Measurements from ENCODE around the gene CCT8. TPM values are rescaled to one million over a fixed set of nuclear protein-coding genes. Genes with fewer than 3 reads are reported as not detected.

CCT8 gene
- total and polyA plus RNA-seq, 2 experiments from 2014 or later, result 304 to 329 TPM

DNA sequence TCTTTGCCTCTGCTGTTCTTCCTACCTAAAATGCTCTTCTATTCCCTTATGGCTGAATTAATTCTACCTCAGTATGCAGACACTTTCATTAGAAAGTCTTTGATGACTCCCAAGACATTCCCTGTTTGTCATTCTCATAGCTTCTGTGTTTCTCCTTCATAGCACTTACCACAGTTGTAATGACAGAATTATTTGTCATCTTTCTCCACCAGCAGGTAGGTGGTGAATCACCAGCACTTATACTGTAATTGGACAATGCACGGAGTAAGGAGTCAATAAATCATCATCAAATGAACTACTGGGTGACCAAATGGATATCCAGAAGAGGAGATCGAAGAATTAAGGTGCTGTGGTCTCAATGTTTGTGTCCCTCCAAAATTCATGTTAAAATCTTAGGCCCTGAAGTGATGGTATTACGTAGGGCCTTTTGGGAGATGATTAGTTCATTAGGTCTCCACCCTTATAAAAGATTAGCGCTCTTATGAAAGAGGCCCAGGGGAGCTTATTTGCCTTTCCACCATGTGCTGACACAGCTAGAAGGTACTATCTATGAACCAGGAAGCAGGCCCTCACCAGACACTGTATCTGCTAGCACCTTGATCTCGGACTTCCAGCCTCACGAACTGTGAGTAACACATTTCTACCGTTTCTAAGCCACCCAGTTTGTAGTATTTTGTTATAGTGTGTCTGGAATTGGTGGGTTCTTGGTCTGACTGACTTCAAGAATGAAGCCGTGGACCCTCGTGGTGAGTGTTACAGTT is 2.4 kb upstream of the CCT8 start:
- Histone ChIP-seq H3K36me3 (ENCODE audit: insufficient read depth) (no peaks in the 10 kb centered on the region), H3K79me2 (replicated peaks; ENCODE audit: insufficient read depth) (peaks cover 25% of the 10 kb centered on the region), H4K20me1 (replicated peaks; ENCODE audit: insufficient read depth) (peaks cover 16% of the 10 kb centered on the region), H3K27me3 (ENCODE audit: insufficient read depth) (no peaks in the 10 kb centered on the region), H3K4me1 (ENCODE audit: insufficient read depth) (peaks cover 15% of the 10 kb centered on the region), H3K4me2 (no peak overlapping the region), H3K27ac (ENCODE audit: low read depth) (peak overlapping the region; percentile 78), H3K4me3 (no peak overlapping the region), H3K9me2 (ENCODE audit: insufficient read depth) (0 out of 2 replicates have a peak, but pooled peaks cover 13% of the 10 kb centered on the region), H2AFZ (0 out of 2 replicates have a peak overlapping the region, but pooled peaks have one; percentile 40), H3F3A (replicated peaks; ENCODE audit: low read depth) (no peaks in the 10 kb centered on the region; the same call in 1 of the 2 replicates)
- peaks cover 16% of the 10 kb centered on the region for H3K4me1 Mint-ChIP-seq
- H3K9me3 Mint-ChIP-seq, result no peaks in the 10 kb centered on the region; the same call in 2 of the 3 replicates
- H3K36me3 Mint-ChIP-seq (ENCODE audit: low read depth), result peaks cover 9% of the 10 kb centered on the region
- TF ChIP-seq CREB1 (CRISPR knock-in tag; IDR thresholded peaks at IDR 0.05; ENCODE audit: low read depth), result no peak
- TF ChIP-seq ZNF331 (CRISPR knock-in tag; IDR thresholded peaks at IDR 0.05; ENCODE audit: low read depth), result no peak
- TF ChIP-seq, protein P1, sequence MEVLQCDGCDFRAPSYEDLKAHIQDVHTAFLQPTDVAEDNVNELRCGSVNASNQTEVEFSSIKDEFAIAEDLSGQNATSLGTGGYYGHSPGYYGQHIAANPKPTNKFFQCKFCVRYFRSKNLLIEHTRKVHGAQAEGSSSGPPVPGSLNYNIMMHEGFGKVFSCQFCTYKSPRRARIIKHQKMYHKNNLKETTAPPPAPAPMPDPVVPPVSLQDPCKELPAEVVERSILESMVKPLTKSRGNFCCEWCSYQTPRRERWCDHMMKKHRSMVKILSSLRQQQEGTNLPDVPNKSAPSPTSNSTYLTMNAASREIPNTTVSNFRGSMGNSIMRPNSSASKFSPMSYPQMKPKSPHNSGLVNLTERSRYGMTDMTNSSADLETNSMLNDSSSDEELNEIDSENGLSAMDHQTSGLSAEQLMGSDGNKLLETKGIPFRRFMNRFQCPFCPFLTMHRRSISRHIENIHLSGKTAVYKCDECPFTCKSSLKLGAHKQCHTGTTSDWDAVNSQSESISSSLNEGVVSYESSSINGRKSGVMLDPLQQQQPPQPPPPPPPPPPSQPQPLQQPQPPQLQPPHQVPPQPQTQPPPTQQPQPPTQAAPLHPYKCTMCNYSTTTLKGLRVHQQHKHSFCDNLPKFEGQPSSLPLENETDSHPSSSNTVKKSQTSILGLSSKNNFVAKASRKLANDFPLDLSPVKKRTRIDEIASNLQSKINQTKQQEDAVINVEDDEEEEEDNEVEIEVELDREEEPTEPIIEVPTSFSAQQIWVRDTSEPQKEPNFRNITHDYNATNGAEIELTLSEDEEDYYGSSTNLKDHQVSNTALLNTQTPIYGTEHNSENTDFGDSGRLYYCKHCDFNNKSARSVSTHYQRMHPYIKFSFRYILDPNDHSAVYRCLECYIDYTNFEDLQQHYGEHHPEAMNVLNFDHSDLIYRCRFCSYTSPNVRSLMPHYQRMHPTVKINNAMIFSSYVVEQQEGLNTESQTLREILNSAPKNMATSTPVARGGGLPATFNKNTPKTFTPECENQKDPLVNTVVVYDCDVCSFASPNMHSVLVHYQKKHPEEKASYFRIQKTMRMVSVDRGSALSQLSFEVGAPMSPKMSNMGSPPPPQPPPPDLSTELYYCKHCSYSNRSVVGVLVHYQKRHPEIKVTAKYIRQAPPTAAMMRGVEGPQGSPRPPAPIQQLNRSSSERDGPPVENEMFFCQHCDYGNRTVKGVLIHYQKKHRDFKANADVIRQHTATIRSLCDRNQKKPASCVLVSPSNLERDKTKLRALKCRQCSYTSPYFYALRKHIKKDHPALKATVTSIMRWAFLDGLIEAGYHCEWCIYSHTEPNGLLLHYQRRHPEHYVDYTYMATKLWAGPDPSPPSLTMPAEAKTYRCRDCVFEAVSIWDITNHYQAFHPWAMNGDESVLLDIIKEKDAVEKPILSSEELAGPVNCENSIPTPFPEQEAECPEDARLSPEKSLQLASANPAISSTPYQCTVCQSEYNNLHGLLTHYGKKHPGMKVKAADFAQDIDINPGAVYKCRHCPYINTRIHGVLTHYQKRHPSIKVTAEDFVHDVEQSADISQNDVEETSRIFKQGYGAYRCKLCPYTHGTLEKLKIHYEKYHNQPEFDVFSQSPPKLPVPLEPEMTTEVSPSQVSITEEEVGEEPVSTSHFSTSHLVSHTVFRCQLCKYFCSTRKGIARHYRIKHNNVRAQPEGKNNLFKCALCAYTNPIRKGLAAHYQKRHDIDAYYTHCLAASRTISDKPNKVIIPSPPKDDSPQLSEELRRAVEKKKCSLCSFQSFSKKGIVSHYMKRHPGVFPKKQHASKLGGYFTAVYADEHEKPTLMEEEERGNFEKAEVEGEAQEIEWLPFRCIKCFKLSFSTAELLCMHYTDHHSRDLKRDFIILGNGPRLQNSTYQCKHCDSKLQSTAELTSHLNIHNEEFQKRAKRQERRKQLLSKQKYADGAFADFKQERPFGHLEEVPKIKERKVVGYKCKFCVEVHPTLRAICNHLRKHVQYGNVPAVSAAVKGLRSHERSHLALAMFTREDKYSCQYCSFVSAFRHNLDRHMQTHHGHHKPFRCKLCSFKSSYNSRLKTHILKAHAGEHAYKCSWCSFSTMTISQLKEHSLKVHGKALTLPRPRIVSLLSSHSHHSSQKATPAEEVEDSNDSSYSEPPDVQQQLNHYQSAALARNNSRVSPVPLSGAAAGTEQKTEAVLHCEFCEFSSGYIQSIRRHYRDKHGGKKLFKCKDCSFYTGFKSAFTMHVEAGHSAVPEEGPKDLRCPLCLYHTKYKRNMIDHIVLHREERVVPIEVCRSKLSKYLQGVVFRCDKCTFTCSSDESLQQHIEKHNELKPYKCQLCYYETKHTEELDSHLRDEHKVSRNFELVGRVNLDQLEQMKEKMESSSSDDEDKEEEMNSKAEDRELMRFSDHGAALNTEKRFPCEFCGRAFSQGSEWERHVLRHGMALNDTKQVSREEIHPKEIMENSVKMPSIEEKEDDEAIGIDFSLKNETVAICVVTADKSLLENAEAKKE (CRISPR knock-in tag; IDR thresholded peaks at IDR 0.05), result no peak
- TF ChIP-seq, protein P2, sequence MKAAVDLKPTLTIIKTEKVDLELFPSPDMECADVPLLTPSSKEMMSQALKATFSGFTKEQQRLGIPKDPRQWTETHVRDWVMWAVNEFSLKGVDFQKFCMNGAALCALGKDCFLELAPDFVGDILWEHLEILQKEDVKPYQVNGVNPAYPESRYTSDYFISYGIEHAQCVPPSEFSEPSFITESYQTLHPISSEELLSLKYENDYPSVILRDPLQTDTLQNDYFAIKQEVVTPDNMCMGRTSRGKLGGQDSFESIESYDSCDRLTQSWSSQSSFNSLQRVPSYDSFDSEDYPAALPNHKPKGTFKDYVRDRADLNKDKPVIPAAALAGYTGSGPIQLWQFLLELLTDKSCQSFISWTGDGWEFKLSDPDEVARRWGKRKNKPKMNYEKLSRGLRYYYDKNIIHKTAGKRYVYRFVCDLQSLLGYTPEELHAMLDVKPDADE (IDR thresholded peaks at IDR 0.05), result no peak
- TF ChIP-seq NANOG (IDR thresholded peaks at IDR 0.05; ENCODE audit: borderline replicate concordance), result no peak
- TF ChIP-seq POLR2AphosphoS5 (IDR thresholded peaks at IDR 0.05; ENCODE audit: low read depth), result no peak
- no peak for TF ChIP-seq EZH2 (IDR thresholded peaks at IDR 0.05; ENCODE audit: low read depth, unreplicated experiment)
- no peak for TF ChIP-seq STAT1 (IDR thresholded peaks at IDR 0.05; ENCODE audit: unreplicated experiment)
- TF ChIP-seq, protein P3, sequence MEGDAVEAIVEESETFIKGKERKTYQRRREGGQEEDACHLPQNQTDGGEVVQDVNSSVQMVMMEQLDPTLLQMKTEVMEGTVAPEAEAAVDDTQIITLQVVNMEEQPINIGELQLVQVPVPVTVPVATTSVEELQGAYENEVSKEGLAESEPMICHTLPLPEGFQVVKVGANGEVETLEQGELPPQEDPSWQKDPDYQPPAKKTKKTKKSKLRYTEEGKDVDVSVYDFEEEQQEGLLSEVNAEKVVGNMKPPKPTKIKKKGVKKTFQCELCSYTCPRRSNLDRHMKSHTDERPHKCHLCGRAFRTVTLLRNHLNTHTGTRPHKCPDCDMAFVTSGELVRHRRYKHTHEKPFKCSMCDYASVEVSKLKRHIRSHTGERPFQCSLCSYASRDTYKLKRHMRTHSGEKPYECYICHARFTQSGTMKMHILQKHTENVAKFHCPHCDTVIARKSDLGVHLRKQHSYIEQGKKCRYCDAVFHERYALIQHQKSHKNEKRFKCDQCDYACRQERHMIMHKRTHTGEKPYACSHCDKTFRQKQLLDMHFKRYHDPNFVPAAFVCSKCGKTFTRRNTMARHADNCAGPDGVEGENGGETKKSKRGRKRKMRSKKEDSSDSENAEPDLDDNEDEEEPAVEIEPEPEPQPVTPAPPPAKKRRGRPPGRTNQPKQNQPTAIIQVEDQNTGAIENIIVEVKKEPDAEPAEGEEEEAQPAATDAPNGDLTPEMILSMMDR (conservative IDR thresholded peaks at IDR 0.05; ENCODE audit: low read depth in 2 of 2), result no peak
- no peak for TF ChIP-seq EZH2phosphoT487 (IDR thresholded peaks at IDR 0.05; ENCODE audit: unreplicated experiment)
- no peak for TF ChIP-seq JUNB (IDR thresholded peaks at IDR 0.05; ENCODE audit: unreplicated experiment)
- no peak for TF ChIP-seq ZNF114 (CRISPR knock-in tag; IDR thresholded peaks at IDR 0.05)
- TF ChIP-seq, protein P4, sequence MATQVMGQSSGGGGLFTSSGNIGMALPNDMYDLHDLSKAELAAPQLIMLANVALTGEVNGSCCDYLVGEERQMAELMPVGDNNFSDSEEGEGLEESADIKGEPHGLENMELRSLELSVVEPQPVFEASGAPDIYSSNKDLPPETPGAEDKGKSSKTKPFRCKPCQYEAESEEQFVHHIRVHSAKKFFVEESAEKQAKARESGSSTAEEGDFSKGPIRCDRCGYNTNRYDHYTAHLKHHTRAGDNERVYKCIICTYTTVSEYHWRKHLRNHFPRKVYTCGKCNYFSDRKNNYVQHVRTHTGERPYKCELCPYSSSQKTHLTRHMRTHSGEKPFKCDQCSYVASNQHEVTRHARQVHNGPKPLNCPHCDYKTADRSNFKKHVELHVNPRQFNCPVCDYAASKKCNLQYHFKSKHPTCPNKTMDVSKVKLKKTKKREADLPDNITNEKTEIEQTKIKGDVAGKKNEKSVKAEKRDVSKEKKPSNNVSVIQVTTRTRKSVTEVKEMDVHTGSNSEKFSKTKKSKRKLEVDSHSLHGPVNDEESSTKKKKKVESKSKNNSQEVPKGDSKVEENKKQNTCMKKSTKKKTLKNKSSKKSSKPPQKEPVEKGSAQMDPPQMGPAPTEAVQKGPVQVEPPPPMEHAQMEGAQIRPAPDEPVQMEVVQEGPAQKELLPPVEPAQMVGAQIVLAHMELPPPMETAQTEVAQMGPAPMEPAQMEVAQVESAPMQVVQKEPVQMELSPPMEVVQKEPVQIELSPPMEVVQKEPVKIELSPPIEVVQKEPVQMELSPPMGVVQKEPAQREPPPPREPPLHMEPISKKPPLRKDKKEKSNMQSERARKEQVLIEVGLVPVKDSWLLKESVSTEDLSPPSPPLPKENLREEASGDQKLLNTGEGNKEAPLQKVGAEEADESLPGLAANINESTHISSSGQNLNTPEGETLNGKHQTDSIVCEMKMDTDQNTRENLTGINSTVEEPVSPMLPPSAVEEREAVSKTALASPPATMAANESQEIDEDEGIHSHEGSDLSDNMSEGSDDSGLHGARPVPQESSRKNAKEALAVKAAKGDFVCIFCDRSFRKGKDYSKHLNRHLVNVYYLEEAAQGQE (IDR thresholded peaks at IDR 0.05; ENCODE audit: unreplicated experiment), result no peak
- ATAC-seq (no peak), DNase-seq (ENCODE audit: low spot score) (no peak)
- H3K27ac Mint-ChIP-seq, result 0 out of 2 replicates have a peak overlapping the region, but pooled peaks have one; percentile 43
- no peak overlapping the region for H3K4me3 Mint-ChIP-seq
- H3K27me3 Mint-ChIP-seq (ENCODE audit: insufficient read depth, low read depth, poor library complexity), result peaks cover 18% of the 10 kb centered on the region
